T-helper 17 cell (primary cell): ENCODE measurements around the gene TSEN2. TPM values are rescaled to one million over a fixed set of nuclear protein-coding genes. Genes with fewer than 3 reads are reported as not detected.
A peak's percentile ranks its signal among the peaks of the same experiment; 100 is the strongest.

Source experiments
- ATAC-seq: fragments of 150-1000 bp; cut with Tn5 transposase; 2 replicates; pipeline ENCODE4 v1.10.0; 2021; ENCODE audit warnings: mild to moderate bottlenecking, moderate library complexity
- DNase-seq, 3 donors: peaks; one replicate each; pipeline versions ENCODE4 v3.0.0 to v3.0.0-alpha.2; 2020 to 2021
- H3K9me3 ChIP-seq: one replicate; pipeline ENCODE4 v1.7.0; 2013; ENCODE audit warnings: low read length, mild to moderate bottlenecking; ENCODE audit not compliant: control insufficient read depth, poor library complexity, severe bottlenecking
- H3K27ac Mint-ChIP-seq: one replicate; pipeline ENCODE4 v1.8.0; 2022; ENCODE audit warnings: mild to moderate bottlenecking, moderate library complexity, mixed read lengths
- H3K27me3 Mint-ChIP-seq: one replicate; pipeline ENCODE4 v1.8.0; 2022; ENCODE audit warnings: mixed read lengths
- H3K36me3 Mint-ChIP-seq: one replicate; pipeline ENCODE4 v1.8.0; 2022; ENCODE audit warnings: low read depth, mixed read lengths
- H3K4me1 Mint-ChIP-seq: one replicate; pipeline ENCODE4 v1.8.0; 2022; ENCODE audit warnings: mild to moderate bottlenecking, mixed read lengths
- H3K4me3 Mint-ChIP-seq: one replicate; pipeline ENCODE4 v1.8.0; 2022; ENCODE audit warnings: mild to moderate bottlenecking, moderate library complexity, mixed read lengths
- total RNA-seq, 4 donors: library from RNA in 2 of 4; stranded (reverse) in 2 of 4; gene quantifications; one replicate each; pipeline ENCODE4 v1.2.3 and lab custom pipeline; 2022 to 2026

Gene TSEN2
- total RNA-seq, 2 donors from 2014 or later = 9.1 to 12.5 TPM

GRCh38 chr3:12486001-12486400 is 1.7 kb downstream of the TSEN2 start:
- H3K9me3 ChIP-seq = no peaks in the 10 kb centered on the region
- Mint-ChIP-seq H3K4me3 (peak overlapping the region; percentile 95), H3K27me3 (no peaks in the 10 kb centered on the region), H3K4me1 (peaks cover 38% of the 10 kb centered on the region), H3K36me3 (no peaks in the 10 kb centered on the region), H3K27ac (no peak overlapping the region)
- ATAC-seq (no peak), DNase-seq (no peak)

GRCh38 chr3:12486916-12487315 is 2.6 kb downstream of the TSEN2 start:
- no peaks in the 10 kb centered on the region for H3K9me3 ChIP-seq
- DNase-seq (no peak), ATAC-seq (no peak)
- H3K4me3 Mint-ChIP-seq = peak overlapping the region; percentile 66
- no peaks in the 10 kb centered on the region for H3K36me3 Mint-ChIP-seq
- H3K27me3 Mint-ChIP-seq = no peaks in the 10 kb centered on the region
- peaks cover 38% of the 10 kb centered on the region for H3K4me1 Mint-ChIP-seq
- no peak overlapping the region for H3K27ac Mint-ChIP-seq

DNA sequence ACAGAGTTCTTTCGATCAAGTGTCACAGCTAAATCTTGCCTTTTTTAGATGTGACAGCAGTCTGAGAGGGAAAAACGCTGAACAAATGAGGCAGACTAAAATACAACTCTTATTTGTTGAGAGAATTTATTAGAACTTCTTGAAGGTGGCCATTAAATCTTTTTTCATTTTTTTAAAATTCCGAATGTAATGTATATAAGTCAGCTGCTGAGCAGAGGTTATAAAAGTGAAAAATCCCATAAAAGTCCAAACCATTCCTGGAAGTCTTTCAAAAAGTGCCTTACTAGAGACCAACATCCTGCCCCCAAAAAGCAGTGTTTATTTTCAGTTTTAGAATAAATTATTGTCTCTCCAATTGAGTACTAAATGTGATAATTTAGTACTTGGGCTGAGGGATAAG is 3.1 kb downstream of the TSEN2 start:
- Mint-ChIP-seq H3K4me1 (peaks cover 38% of the 10 kb centered on the region), H3K36me3 (no peaks in the 10 kb centered on the region), H3K4me3 (no peak overlapping the region), H3K27me3 (no peaks in the 10 kb centered on the region), H3K27ac (no peak overlapping the region)
- DNase-seq (no peak), ATAC-seq (no peak)
- no peaks in the 10 kb centered on the region for H3K9me3 ChIP-seq

GRCh38 chr3:12487786-12488185 is 3.5 kb downstream of the TSEN2 start:
- Mint-ChIP-seq H3K27ac (no peak overlapping the region), H3K4me1 (peaks cover 38% of the 10 kb centered on the region), H3K36me3 (no peaks in the 10 kb centered on the region), H3K4me3 (no peak overlapping the region), H3K27me3 (no peaks in the 10 kb centered on the region)
- ATAC-seq (no peak), DNase-seq (no peak)
- H3K9me3 ChIP-seq = no peaks in the 10 kb centered on the region

GRCh38 chr3:12489368-12489767 is 5.1 kb downstream of the TSEN2 start:
- no peak overlapping the region for H3K4me3 Mint-ChIP-seq
- no peaks in the 10 kb centered on the region for H3K9me3 ChIP-seq
- DNase-seq (no peak), ATAC-seq (no peak)
- no peak overlapping the region for H3K27ac Mint-ChIP-seq
- peaks cover 25% of the 10 kb centered on the region for H3K4me1 Mint-ChIP-seq
- no peaks in the 10 kb centered on the region for H3K36me3 Mint-ChIP-seq
- H3K27me3 Mint-ChIP-seq = no peaks in the 10 kb centered on the region

DNA sequence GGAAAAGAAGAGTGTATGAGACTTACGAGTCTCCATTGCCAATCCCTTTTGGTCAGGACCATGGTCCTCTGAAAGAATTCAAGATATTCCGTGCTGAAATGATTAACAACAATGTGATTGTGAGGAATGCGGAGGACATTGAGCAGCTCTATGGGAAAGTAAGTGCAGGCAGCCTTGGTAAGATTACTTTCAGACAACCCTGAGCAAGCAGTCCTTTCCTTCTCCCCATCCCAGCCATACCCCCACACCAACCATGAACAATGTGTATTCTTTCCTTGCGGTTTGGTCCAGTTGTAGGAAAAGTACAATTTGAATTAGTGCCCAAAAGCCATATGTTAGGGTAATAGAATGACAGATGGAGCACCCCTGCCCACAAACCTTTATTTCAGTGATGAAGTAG is 5.6 kb downstream of the TSEN2 start:
- H3K36me3 Mint-ChIP-seq = no peaks in the 10 kb centered on the region
- DNase-seq = no peak
- no peak overlapping the region for H3K27ac Mint-ChIP-seq
- H3K4me1 Mint-ChIP-seq = peaks cover 21% of the 10 kb centered on the region
- no peak overlapping the region for H3K4me3 Mint-ChIP-seq
- H3K9me3 ChIP-seq = no peaks in the 10 kb centered on the region
- H3K27me3 Mint-ChIP-seq = no peaks in the 10 kb centered on the region
- no peak for ATAC-seq

DNA sequence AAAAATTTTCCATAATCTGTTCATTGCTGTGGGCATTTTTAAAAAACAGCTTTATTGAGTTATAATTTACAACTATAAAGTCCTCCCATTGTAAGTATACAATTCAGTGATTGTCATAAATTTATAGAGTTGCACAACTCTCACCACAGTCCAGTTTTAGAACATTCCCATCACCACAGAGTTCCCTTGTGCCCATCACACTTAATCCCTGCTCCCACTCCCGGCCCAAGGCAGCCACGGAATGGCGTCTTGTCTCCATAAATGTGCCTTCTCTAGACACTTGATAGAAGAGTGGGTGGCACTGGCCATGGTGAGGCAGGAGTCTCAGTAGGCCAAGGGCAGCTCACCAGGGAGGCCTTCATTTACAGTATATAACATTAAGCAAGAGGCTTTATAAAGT is 6.3 kb downstream of the TSEN2 start:
- peak overlapping the region; percentile 21 for H3K27ac Mint-ChIP-seq
- ATAC-seq = no peak

GRCh38 chr3:12495749-12496452 is 11.6 kb downstream of the TSEN2 start:
- DNase-seq (no peak), ATAC-seq (no peak)
- no peaks in the 10 kb centered on the region for H3K9me3 ChIP-seq
- H3K27ac Mint-ChIP-seq = no peak overlapping the region
- H3K27me3 Mint-ChIP-seq = no peaks in the 10 kb centered on the region
- peaks cover 9% of the 10 kb centered on the region for H3K36me3 Mint-ChIP-seq
- no peak overlapping the region for H3K4me3 Mint-ChIP-seq
- peaks cover 3% of the 10 kb centered on the region for H3K4me1 Mint-ChIP-seq

More for the DNA sequence above, 6.3 kb downstream of the TSEN2 start:
- Mint-ChIP-seq H3K36me3 (no peaks in the 10 kb centered on the region), H3K4me1 (peaks cover 16% of the 10 kb centered on the region), H3K27me3 (no peaks in the 10 kb centered on the region), H3K4me3 (no peak overlapping the region)
- no peaks in the 10 kb centered on the region for H3K9me3 ChIP-seq
- DNase-seq = no peak

GRCh38 chr3:12496453-12496761 is 12.1 kb downstream of the TSEN2 start:
- DNase-seq (no peak), ATAC-seq (no peak)
- Mint-ChIP-seq H3K27ac (no peak overlapping the region), H3K4me1 (peaks cover 3% of the 10 kb centered on the region), H3K4me3 (no peak overlapping the region), H3K36me3 (peaks cover 9% of the 10 kb centered on the region), H3K27me3 (no peaks in the 10 kb centered on the region)
- H3K9me3 ChIP-seq = no peaks in the 10 kb centered on the region

DNA sequence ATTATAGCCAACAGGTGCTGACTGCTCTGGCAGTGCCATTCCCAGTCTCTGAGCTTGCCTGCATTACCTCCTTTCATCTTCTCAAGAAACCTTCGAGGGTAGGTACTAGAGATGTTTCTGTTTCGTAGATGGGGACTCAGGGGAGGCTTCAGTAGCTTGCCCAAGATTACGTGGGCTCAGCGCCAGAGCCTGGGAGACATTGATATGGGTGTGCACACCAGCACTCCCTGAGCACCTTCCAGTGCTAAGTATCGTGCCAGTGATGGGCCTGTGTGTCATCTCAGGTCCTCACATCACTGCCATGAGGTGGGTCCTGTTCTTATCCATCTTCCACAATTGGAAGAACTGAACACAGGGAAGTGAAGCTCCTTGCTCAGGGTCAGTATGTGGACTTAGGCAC is 15.2 kb downstream of the TSEN2 start:
- DNase-seq (no peak), ATAC-seq (no peak)
- H3K9me3 ChIP-seq = no peaks in the 10 kb centered on the region
- Mint-ChIP-seq H3K4me1 (peaks cover 6% of the 10 kb centered on the region), H3K36me3 (peaks cover 15% of the 10 kb centered on the region), H3K4me3 (no peak overlapping the region), H3K27ac (no peak overlapping the region), H3K27me3 (no peaks in the 10 kb centered on the region)

DNA sequence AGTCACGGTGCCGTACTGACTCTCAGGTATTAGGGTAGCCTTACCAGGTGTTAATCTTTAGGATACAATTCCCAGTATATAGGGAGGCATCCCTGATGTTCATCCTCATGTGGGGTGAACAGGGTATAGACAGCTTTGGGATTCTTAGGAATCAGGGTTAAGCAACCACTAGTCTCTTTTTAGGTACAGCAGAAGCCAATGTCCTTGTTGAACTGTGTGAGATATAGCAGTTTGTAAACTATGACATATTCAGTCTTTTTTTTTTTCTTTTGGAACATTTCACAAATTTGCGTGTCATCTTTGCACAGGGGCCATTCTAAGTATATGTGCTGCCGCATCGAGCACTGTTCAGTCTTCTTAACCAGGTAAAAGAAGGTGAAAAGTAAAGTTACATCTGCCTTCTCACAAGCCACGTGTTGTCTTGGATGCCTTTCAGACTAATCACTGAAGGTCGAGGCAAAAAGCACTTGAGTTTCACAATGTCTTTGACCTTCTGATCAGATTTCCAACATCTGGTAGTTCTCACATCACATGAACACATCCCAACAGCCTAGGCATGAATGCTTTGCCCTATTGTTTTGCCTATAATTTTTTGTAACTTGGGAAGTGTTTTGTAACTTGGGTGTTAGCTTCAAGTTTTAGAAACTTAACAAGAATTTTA is 17.2 kb downstream of the TSEN2 start:
- H3K4me1 Mint-ChIP-seq = peaks cover 6% of the 10 kb centered on the region
- H3K36me3 Mint-ChIP-seq = peaks cover 15% of the 10 kb centered on the region
- DNase-seq (no peak), ATAC-seq (no peak)
- no peak overlapping the region for H3K4me3 Mint-ChIP-seq
- H3K9me3 ChIP-seq = no peaks in the 10 kb centered on the region
- no peak overlapping the region for H3K27ac Mint-ChIP-seq
- H3K27me3 Mint-ChIP-seq = no peaks in the 10 kb centered on the region

GRCh38 chr3:12503126-12503957 is 19.1 kb downstream of the TSEN2 start:
- no peak for DNase-seq
- H3K9me3 ChIP-seq = no peaks in the 10 kb centered on the region
- Mint-ChIP-seq H3K27ac (no peak overlapping the region), H3K36me3 (peaks cover 14% of the 10 kb centered on the region), H3K27me3 (no peaks in the 10 kb centered on the region), H3K4me1 (peaks cover 8% of the 10 kb centered on the region), H3K4me3 (no peak overlapping the region)
- no peak for ATAC-seq

- Mint-ChIP-seq H3K36me3 (peaks cover 10% of the 10 kb centered on the region), H3K4me3 (no peak overlapping the region), H3K4me1 (peaks cover 8% of the 10 kb centered on the region), H3K27ac (no peak overlapping the region), H3K27me3 (no peaks in the 10 kb centered on the region)
- no peaks in the 10 kb centered on the region for H3K9me3 ChIP-seq
- no peak for ATAC-seq
- DNase-seq = no peak
These were observed 22.0 kb downstream of the TSEN2 start for GRCh38 chr3:12506201-12506709.
